Sigmoid colon (tissue), 7 donors: Measurements from ENCODE around the gene DHRS2. TPM values are rescaled to one million over a fixed set of nuclear protein-coding genes. Genes with fewer than 3 reads are reported as not detected.

ENCODE experiments used
- DNase-seq: peaks from one replicate; pipeline ENCODE4 v3.0.0-alpha.2; 2019
- H3K27ac ChIP-seq, 4 donors: fragments of 200-600 bp; sonication (generic); one replicate each; pipeline ENCODE4 v1.5.1; 2016 to 2019; ENCODE audit warnings: mild to moderate bottlenecking in 1 of 4
- H3K27me3 ChIP-seq, 3 donors: fragments of 200-600 bp; sonication (generic); one replicate each; pipeline ENCODE4 v1.5.1; 2019; ENCODE audit warnings: mild to moderate bottlenecking in 1 of 3
- H3K36me3 ChIP-seq, 4 donors: fragments of 200-600 bp; sonication (generic); one replicate each; pipeline ENCODE4 v1.5.1; 2016 to 2019
- H3K4me1 ChIP-seq, 4 donors: fragments of 200-600 bp; sonication (generic); one replicate each; pipeline ENCODE4 v1.5.1; 2017 to 2019
- H3K4me3 ChIP-seq, 4 donors: fragments of 200-600 bp; sonication (generic); one replicate each; pipeline ENCODE4 v1.5.1; 2017 to 2019; ENCODE audit warnings: mild to moderate bottlenecking in 2 of 4, moderate library complexity in 1 of 4
- H3K9me3 ChIP-seq, 4 donors: fragments of 200-600 bp in 3 of 4; sonication (generic) in 3 of 4; one replicate each; pipeline versions ENCODE4 v1.5.1 to v1.6.1; 2013 to 2019
- CTCF ChIP-seq, 4 experiments: fragments of 450-650 bp in 3 of 4; fragments of 200-600 bp in 1 of 4; IDR thresholded peaks; one replicate each; pipeline ENCODE4 v1.5.1; 2016 to 2019; ENCODE audit warnings: antibody characterized with exemption in 4 of 4, mild to moderate bottlenecking in 3 of 4, moderate library complexity in 2 of 4
- EP300 ChIP-seq, 4 donors: sonication (generic); formaldehyde crosslinking; IDR thresholded peaks; one replicate each; pipeline ENCODE4 v1.6.1; 2017; ENCODE audit warnings: antibody characterized with exemption in 4 of 4
- POLR2A ChIP-seq, 2 donors: fragments of 450-650 bp; IDR thresholded peaks; one replicate each; pipeline ENCODE4 v1.6.1; 2016; ENCODE audit warnings: antibody characterized with exemption in 2 of 2, mild to moderate bottlenecking in 2 of 2, moderate library complexity in 2 of 2
- POLR2AphosphoS5 ChIP-seq, 4 donors: sonication (generic); formaldehyde crosslinking; IDR thresholded peaks; one replicate each; pipeline ENCODE4 v1.6.1; 2017; ENCODE audit warnings: antibody characterized with exemption in 4 of 4
- WGBS, 2 donors: extraction: QIAGEN DNeasy Blood & Tissue Kit; methylation state at CpG; one replicate each; pipeline ENCODE4 v1.1.7; 2013; 5-methylcytosine and 5-hydroxymethylcytosine counted together
- intact Hi-C: fragments of 100-400 bp; cut with DNase I; formaldehyde crosslinking; loops from one replicate; pipeline ENCODE4 v1.15.1; 2023
- polyA plus RNA-seq, 3 donors: library from polyadenylated mRNA; stranded (reverse); fragments of 200-250 nt; gene quantifications; one replicate each; pipeline ENCODE4 v1.2.3, GENCODE V29; 2013
- total RNA-seq, 4 donors: library from RNA; depleted of rRNA; stranded (reverse); fragments of >200 nt; gene quantifications; one replicate each; pipeline ENCODE4 v1.1.0, GENCODE V29; 2016
- donor health status: healthy with polysubstance abuse.
- donor health status: Bipolar disorder and iron deficiency.
- donor health status: healthy.

Gene DHRS2
- total and polyA plus RNA-seq, 7 donors, result 0.54 TPM; not detected in 6

- no peaks in the 10 kb centered on the region for H3K9me3 ChIP-seq
- peaks cover 0 to 16% (median 3%) of the 10 kb centered on the region in 4 donors for H3K4me1 ChIP-seq
- no peak overlapping the region for H3K27ac ChIP-seq
- H3K36me3 ChIP-seq, result no peaks in the 10 kb centered on the region
- 34 to 61% methylated on average over 4 of the region's 4 CpGs for WGBS, 2 donors
- no peaks in the 10 kb centered on the region for H3K27me3 ChIP-seq
- no peak for DNase-seq
- H3K4me3 ChIP-seq, result no peak overlapping the region
- TF ChIP-seq POLR2AphosphoS5 (IDR thresholded peaks at IDR 0.05) (peak in 2 of 4 donors; percentile 18 to 44), EP300 (IDR thresholded peaks at IDR 0.05) (no peak), CTCF (IDR thresholded peaks at IDR 0.05) (no peak), POLR2A (IDR thresholded peaks at IDR 0.05) (no peak)
- intact Hi-C loops, result no loop called here
Observed at GRCh38 chr14:23665302-23666016, 29.3 kb downstream of the DHRS2 start.

GRCh38 chr14:23667134-23667533 lies 31.0 kb downstream of the DHRS2 start:
- intact Hi-C loops, result no loop called here

GRCh38 chr14:23669441-23669840 lies 33.3 kb downstream of the DHRS2 start:
- H3K4me3 ChIP-seq, result no peak overlapping the region
- intact Hi-C loops, result no loop called here
- no peaks in the 10 kb centered on the region for H3K9me3 ChIP-seq
- TF ChIP-seq CTCF (IDR thresholded peaks at IDR 0.05), result no peak
- no peak for TF ChIP-seq POLR2A (IDR thresholded peaks at IDR 0.05)
- TF ChIP-seq POLR2AphosphoS5 (IDR thresholded peaks at IDR 0.05), result no peak
- no peak for TF ChIP-seq EP300 (IDR thresholded peaks at IDR 0.05)
- no peaks in the 10 kb centered on the region for H3K36me3 ChIP-seq
- H3K27ac ChIP-seq, result no peak overlapping the region
- WGBS, 2 donors, result 93 to 95% methylated on average over 5 of the region's 5 CpGs
- no peaks in the 10 kb centered on the region for H3K27me3 ChIP-seq
- no peak for DNase-seq
- H3K4me1 ChIP-seq, result peaks cover 0 to 14% (median 3%) of the 10 kb centered on the region in 4 donors

More at GRCh38 chr14:23667134-23667533, 31.0 kb downstream of the DHRS2 start:
- Histone ChIP-seq H3K4me3 (no peak overlapping the region), H3K4me1 (peaks cover 0 to 16% (median 3%) of the 10 kb centered on the region in 4 donors), H3K27ac (no peak overlapping the region), H3K36me3 (no peaks in the 10 kb centered on the region), H3K27me3 (no peaks in the 10 kb centered on the region), H3K9me3 (no peaks in the 10 kb centered on the region)
- TF ChIP-seq EP300 (IDR thresholded peaks at IDR 0.05), result no peak
- no peak for TF ChIP-seq POLR2A (IDR thresholded peaks at IDR 0.05)
- no peak for TF ChIP-seq POLR2AphosphoS5 (IDR thresholded peaks at IDR 0.05)
- TF ChIP-seq CTCF (IDR thresholded peaks at IDR 0.05), result no peak
- WGBS, 2 donors, result 73 to 87% methylated on average over 3 of the region's 3 CpGs
- DNase-seq, result no peak

- H3K27me3 ChIP-seq, result no peaks in the 10 kb centered on the region
- H3K4me1 ChIP-seq, result peaks cover 0 to 4% (median 2%) of the 10 kb centered on the region in 4 donors
- DNase-seq, result no peak
- 86 to 92% methylated on average over 3 of the region's 3 CpGs for WGBS, 2 donors
- TF ChIP-seq CTCF (IDR thresholded peaks at IDR 0.05) (no peak), POLR2AphosphoS5 (IDR thresholded peaks at IDR 0.05) (no peak), POLR2A (IDR thresholded peaks at IDR 0.05) (no peak), EP300 (IDR thresholded peaks at IDR 0.05) (no peak)
- intact Hi-C loops, result no loop called here
- no peak overlapping the region for H3K4me3 ChIP-seq
- H3K36me3 ChIP-seq, result no peaks in the 10 kb centered on the region
- H3K27ac ChIP-seq, result no peak overlapping the region
- H3K9me3 ChIP-seq, result no peaks in the 10 kb centered on the region
Observed at GRCh38 chr14:23670481-23670880, 34.3 kb downstream of the DHRS2 start.
